Activated CD4-positive, alpha-beta T cell treated with anti-CD3 and anti-CD28 coated beads, Interleukin-2, amount 50 U/mL, for 24 hours (primary cell): Measurements from ENCODE around the gene ZNF280A.
"Not testable (repeated sequence)": the region's sequence is repeated elsewhere in the genome, so short reads cannot be mapped to it uniquely, and the experiment has no call there.

Experiments used
- DNase-seq, 2 donors: peaks; one replicate each; pipeline ENCODE4 v3.0.0-alpha.2; 2020; ENCODE audit warnings: low read depth in 1 of 2, low spot score in 1 of 2

The ZNF280A gene

DNA sequence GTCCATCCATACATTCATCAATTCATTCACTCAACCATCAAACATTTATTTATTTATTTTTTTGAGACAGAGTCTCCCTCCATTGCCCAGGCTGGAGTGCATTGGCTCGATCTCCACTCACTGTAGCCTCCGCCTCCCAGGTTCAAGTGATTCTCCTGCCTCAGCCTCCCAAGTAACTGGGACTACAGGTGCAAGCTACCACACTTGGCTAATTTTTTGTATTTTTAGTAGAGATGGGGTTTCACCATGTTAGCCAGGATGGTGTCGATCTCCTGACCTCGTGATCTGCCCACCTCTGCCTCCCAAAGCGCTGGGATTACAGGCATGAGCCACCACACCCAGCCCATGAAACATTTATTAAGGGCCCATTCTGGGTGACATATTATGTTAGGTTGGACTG lies 49.0 kb downstream of the ZNF280A start:
- not testable (repeated sequence) for DNase-seq

GRCh38 chr22:22469527-22469926 lies 50.5 kb downstream of the ZNF280A start:
- no peak for DNase-seq

DNA sequence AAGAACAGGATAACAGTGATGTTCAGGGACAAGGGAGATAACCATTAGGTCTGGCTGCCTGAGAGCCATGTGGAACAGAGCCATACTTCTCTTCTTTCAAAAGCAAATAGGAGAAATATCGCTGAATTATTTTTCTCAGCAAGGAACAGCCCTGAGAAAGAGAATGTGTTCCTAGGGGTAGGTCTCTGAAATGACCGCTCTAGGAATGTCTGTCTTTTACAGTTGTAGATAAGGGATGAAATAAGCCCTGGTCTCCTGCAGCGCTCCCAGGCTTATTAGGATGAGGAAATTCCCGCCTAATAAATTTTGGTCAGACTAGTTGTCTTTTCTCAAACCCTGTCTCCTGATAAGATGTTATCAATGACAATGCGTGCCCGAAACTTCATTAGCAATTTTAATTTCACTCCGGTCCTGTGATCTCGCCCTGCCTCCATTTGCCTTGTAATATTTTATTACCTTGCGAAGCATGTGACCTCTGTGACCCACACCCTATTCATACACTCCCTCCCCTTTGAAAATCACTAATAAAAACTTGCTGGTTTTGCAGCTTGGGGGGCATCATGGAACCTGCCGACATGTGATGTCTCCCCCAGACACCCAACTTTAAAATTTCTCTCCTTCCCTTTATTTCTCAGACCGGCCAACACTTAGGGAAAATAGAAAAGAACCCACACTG lies 51.1 kb downstream of the ZNF280A start:
- DNase-seq, result not testable (repeated sequence)

DNA sequence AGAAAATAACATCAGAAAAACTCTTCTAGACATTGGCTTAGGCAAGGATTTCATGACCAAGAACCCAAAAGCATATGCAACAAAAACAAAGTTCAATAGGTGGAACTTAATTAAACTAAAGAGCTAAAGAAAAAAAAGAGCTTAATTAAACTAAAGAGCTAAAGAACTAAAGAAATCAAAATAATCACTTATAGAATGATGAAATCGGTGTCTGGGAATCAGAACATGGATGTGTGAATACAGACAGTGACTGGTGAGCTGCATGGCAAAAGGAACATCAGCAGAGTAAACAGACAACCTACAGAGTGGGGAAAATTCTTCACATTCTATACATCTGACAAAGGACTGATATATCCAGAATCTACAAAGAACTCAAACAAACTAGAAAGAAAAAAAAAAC lies 53.0 kb downstream of the ZNF280A start:
- no peak for DNase-seq

DNA sequence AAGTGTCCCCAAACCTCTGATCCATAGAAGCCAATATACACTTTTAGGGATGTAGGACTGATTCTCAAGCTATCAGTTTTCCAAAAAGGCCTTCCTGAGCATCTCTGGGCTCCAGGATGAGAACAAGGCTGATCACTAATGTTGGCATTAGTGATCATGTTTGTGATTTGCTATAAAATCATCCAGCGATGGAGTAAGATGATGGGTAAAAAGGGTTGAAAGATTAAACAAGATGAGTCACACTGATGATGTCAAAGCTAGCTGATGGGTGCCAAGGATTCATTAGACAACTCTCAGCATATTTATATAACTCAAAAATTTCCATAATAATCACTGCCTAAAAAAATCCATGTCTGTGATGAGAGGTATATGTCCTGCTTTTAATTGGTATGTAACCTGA lies 54.3 kb downstream of the ZNF280A start:
- DNase-seq, result no peak

GRCh38 chr22:22465094-22465602 lies 54.9 kb downstream of the ZNF280A start:
- DNase-seq, result no peak

DNA sequence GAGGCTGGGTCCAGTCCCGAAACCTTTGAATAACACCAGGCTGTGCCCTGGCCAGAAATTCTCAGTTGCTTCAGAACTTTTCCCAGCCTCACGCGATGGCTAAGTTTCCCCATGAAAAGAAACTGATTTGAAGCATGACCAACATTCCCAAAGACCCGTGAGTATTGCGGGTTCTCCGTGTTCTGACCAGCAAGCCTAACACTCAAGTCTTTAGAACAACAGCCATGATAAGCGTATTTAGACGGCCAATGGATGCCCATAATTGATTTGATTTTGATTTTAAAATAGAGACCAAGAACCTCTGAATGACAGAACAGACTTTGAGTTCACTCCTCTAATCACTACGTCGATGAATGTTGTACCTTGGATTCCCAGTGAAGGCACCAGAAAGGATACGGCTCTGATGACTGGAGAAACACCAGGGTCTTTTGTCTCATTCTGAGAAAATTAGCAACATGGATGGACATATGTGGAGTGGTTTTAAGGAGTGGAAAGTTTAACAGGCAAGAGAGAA lies 55.5 kb downstream of the ZNF280A start:
- no peak for DNase-seq

GRCh38 chr22:22463855-22464540 lies 56.1 kb downstream of the ZNF280A start:
- peak; percentile 8 to 61 for DNase-seq
